WTC11 (cell line): ENCODE measurements around the gene WWP2. TPM values are rescaled to one million over a fixed set of nuclear protein-coding genes. Genes with fewer than 3 reads are reported as not detected.

Experiments
- ATAC-seq: fragments of 200-7000 bp; cut with Tn5 transposase; 2 replicates; pipeline ENCODE4 v1.10.0; 2021; ENCODE audit warnings: mild to moderate bottlenecking, moderate library complexity
- CTCF ChIA-PET: fragments of 300-600 bp; sonication (Branson Sonifier 250); formaldehyde crosslinking; loops from one replicate; lab custom pipeline; 2021; ENCODE audit warnings: antibody characterized with exemption; lab: Charles Lee
- POLR2A ChIA-PET: fragments of 350-600 bp; sonication (Branson Sonifier 250); formaldehyde crosslinking; loops from one replicate; lab custom pipeline; 2021; ENCODE audit warnings: antibody characterized with exemption; lab: Charles Lee
- DNase-seq: peaks from one replicate; pipeline ENCODE4 v3.0.0; 2021; ENCODE audit warnings: low spot score
- H3K27ac Mint-ChIP-seq: 2 replicates; pipeline ENCODE4 v1.8.0; 2021; ENCODE audit warnings: mixed read lengths
- H3K27me3 Mint-ChIP-seq: 2 replicates; pipeline ENCODE4 v1.8.0; 2021; ENCODE audit warnings: low read depth, mild to moderate bottlenecking, moderate library complexity, mixed read lengths
- H3K36me3 Mint-ChIP-seq: 2 replicates; pipeline ENCODE4 v1.8.0; 2021; ENCODE audit warnings: mixed read lengths
- H3K4me1 Mint-ChIP-seq: 2 replicates; pipeline ENCODE4 v1.8.0; 2022; ENCODE audit warnings: mixed read lengths
- H3K4me3 Mint-ChIP-seq: 2 replicates; pipeline ENCODE4 v1.8.0; 2021; ENCODE audit warnings: mild to moderate bottlenecking, moderate library complexity, mixed read lengths
- H3K9me3 Mint-ChIP-seq: 2 replicates; pipeline ENCODE4 v1.8.0; 2021; ENCODE audit warnings: mixed read lengths
- CREB1 ChIP-seq: sonication (generic); formaldehyde crosslinking; IDR thresholded peaks from 2 replicates; pipeline ENCODE4 v1.8.0; 2023; ENCODE audit warnings: mild to moderate bottlenecking, missing genetic modification reagents
- FOXJ3 ChIP-seq: sonication (generic); formaldehyde crosslinking; IDR thresholded peaks from 2 replicates; pipeline ENCODE4 v1.9.0; 2021; ENCODE audit warnings: missing genetic modification reagents, mild to moderate bottlenecking, borderline replicate concordance
- FOXK1 ChIP-seq: sonication (generic); formaldehyde crosslinking; IDR thresholded peaks from 2 replicates; pipeline ENCODE4 v1.8.0; 2022; ENCODE audit warnings: mild to moderate bottlenecking, moderate library complexity, missing genetic modification reagents
- GABPB1 ChIP-seq: sonication (generic); formaldehyde crosslinking; IDR thresholded peaks from 2 replicates; pipeline ENCODE4 v1.8.1; 2023; ENCODE audit warnings: mild to moderate bottlenecking, missing genetic modification reagents
- KAT7 ChIP-seq: sonication (generic); formaldehyde crosslinking; IDR thresholded peaks from 2 replicates; pipeline ENCODE4 v1.8.1; 2023; ENCODE audit warnings: missing genetic modification reagents, mild to moderate bottlenecking, borderline replicate concordance
- NFATC4 ChIP-seq: fragments of 250-450 bp; sonication (Bioruptor Pico); IDR thresholded peaks from 2 replicates; pipeline ENCODE4 v1.9.0; 2021; ENCODE audit warnings: mild to moderate bottlenecking
- NFYB ChIP-seq: sonication (generic); formaldehyde crosslinking; conservative IDR thresholded peaks from 2 replicates; pipeline ENCODE4 v1.8.0; 2022; ENCODE audit warnings: low read depth, missing genetic modification reagents
- NR2C2 ChIP-seq: sonication (generic); formaldehyde crosslinking; IDR thresholded peaks from 2 replicates; pipeline ENCODE4 v1.8.0; 2022; ENCODE audit warnings: mild to moderate bottlenecking, missing genetic modification reagents
- RORB ChIP-seq: fragments of 250-450 bp; sonication (Bioruptor Pico); IDR thresholded peaks from 2 replicates; pipeline ENCODE4 v1.9.0; 2021; ENCODE audit warnings: mild to moderate bottlenecking
- TCF7 ChIP-seq: sonication (generic); formaldehyde crosslinking; IDR thresholded peaks from 2 replicates; pipeline ENCODE4 v1.8.0; 2022; ENCODE audit warnings: mild to moderate bottlenecking, low read depth, missing genetic modification reagents, moderate library complexity
- total RNA-seq: library from RNA; stranded (reverse); gene quantifications from 3 replicates; pipeline ENCODE4 v1.2.3, GENCODE V29; 2021
- TF ChIP-seq, protein P1 (sequence below): sonication (generic); formaldehyde crosslinking; IDR thresholded peaks from 2 replicates; pipeline ENCODE4 v1.8.0; 2022; ENCODE audit warnings: mild to moderate bottlenecking, missing genetic modification reagents
- TF ChIP-seq, protein P2 (sequence below): sonication (generic); formaldehyde crosslinking; IDR thresholded peaks from 2 replicates; pipeline ENCODE4 v1.8.1; 2023; ENCODE audit warnings: mild to moderate bottlenecking, moderate library complexity, missing genetic modification reagents
- TF ChIP-seq, protein P3 (sequence below): sonication (generic); formaldehyde crosslinking; IDR thresholded peaks from 2 replicates; pipeline ENCODE4 v1.8.0; 2022; ENCODE audit warnings: missing genetic modification reagents
- TF ChIP-seq, protein P4 (sequence below): sonication (generic); formaldehyde crosslinking; IDR thresholded peaks from 2 replicates; pipeline ENCODE4 v1.8.1; 2023; ENCODE audit warnings: mild to moderate bottlenecking, missing genetic modification reagents, moderate library complexity

Gene WWP2
- total RNA-seq, 1 experiment from 2014 or later, result 39.1 TPM

DNA sequence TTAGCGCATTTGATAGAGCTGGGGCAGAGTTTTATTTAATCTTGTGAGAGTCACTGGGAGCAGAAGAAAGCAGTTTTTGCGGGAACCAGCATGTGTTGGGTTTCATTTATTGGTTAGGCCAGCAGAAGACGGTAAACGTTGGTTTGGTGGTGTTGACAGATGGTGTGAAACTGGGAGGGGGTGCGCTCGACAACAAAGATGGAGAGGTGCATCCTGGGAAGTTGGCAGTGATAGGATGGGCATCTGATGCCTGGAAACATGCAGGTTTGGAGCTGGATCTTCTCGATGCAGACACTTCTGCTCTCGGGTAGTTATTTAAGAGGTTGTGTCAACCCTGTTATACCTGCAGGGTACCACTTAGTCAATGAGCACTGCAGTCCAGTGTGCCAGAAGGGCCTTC lies 164.1 kb downstream of the WWP2 start (continued):
- TF ChIP-seq TCF7 (CRISPR knock-in tag) (no peak), FOXK1 (CRISPR knock-in tag) (no peak)

DNA sequence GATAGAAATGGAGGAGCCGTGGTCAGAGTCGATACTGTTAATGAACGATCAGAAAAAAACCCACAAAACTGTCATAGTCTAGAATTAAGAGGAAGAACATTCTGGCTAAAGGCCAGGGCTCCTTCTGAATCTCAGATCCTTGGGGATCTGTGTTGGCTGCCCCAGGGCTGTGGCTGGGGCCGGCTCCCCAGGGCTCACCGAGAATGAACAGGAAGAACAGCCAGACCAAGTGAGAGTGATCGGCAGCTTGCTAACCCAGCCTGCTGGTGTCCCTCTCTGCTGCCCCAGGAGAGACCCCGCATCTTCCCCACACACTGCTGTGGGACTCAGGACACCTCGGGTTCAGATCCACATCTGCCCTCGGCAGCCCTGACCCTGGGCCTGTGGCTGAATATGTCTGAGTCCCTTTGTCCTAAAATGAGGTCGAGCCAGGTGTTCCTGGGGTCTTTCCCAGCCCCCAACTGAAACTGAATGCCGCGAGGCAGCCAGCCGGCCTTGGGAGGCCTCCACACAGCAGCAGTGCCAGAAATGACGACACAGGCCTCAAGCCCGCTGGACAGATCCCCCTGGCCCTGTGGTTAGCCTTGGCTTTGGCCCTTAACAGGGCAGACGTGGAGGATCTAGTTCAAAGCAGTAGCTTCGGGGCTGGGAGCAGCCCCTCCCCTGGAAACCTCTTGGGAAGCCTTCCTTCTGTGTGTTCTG lies 165.1 kb downstream of the WWP2 start:
- peak; percentile 33 for ATAC-seq
- no peak for TF ChIP-seq NFYB
- no peak for TF ChIP-seq CREB1 (CRISPR knock-in tag)
- no peaks in the 10 kb centered on the region for H3K27me3 Mint-ChIP-seq
- CTCF ChIA-PET, result interaction anchor here (0.5 to 1.0 kb wide), 3 partner anchors 68 to 939 kb away, joined by 3 to 4 read pairs (median 3); no protein-coding TSS in a partner anchor
- H3K36me3 Mint-ChIP-seq, result peaks cover 5% of the 10 kb centered on the region
- peaks cover 31% of the 10 kb centered on the region for H3K4me1 Mint-ChIP-seq
- no peaks in the 10 kb centered on the region for H3K9me3 Mint-ChIP-seq
- POLR2A ChIA-PET, result no interaction called here
- peak overlapping the region; percentile 77 for H3K27ac Mint-ChIP-seq
- H3K4me3 Mint-ChIP-seq, result no peak overlapping the region
- DNase-seq, result no peak

DNA sequence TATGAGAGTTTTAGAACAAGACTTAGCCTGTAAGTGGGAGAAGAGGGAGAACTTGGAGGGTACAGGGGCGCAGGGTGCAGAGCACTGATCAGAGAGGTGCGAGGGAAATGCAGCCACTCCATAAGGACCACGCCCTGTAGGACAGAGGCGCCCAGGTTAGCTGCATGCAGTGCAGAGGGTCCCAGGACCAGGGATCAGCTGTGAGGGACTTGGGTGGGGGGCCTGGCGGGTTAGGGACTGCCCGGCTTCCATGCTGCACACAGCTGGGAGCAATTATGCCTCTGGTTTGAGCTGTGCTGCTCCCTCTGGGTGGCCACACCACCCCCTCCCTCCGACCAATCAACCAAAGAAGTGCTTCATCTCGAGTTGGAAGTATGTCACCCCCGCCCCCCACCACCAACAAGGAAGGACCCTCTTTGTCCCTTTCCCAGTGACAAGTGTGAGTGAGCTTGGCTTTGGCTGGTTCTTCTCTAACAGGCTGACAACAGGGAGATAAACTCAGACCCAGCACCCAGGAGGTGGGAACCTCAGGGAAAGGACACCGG lies 166.8 kb downstream of the WWP2 start:
- H3K36me3 Mint-ChIP-seq, result peaks cover 8% of the 10 kb centered on the region; the same call in 1 of the 2 replicates
- H3K27me3 Mint-ChIP-seq, result no peaks in the 10 kb centered on the region
- CTCF ChIA-PET, result interaction anchor here (0.6 to 2.7 kb wide), 5 partner anchors 9 to 133 kb away, joined by 3 to 68 read pairs (median 9); no protein-coding TSS in a partner anchor
- no peak overlapping the region for H3K4me3 Mint-ChIP-seq
- TF ChIP-seq, protein P1, sequence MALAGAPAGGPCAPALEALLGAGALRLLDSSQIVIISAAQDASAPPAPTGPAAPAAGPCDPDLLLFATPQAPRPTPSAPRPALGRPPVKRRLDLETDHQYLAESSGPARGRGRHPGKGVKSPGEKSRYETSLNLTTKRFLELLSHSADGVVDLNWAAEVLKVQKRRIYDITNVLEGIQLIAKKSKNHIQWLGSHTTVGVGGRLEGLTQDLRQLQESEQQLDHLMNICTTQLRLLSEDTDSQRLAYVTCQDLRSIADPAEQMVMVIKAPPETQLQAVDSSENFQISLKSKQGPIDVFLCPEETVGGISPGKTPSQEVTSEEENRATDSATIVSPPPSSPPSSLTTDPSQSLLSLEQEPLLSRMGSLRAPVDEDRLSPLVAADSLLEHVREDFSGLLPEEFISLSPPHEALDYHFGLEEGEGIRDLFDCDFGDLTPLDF (CRISPR knock-in tag), result no peak
- H3K4me1 Mint-ChIP-seq, result peaks cover 28% of the 10 kb centered on the region
- DNase-seq, result no peak
- POLR2A ChIA-PET, result no interaction called here
- ATAC-seq, result no peak
- no peaks in the 10 kb centered on the region for H3K9me3 Mint-ChIP-seq
- H3K27ac Mint-ChIP-seq, result no peak overlapping the region

DNA sequence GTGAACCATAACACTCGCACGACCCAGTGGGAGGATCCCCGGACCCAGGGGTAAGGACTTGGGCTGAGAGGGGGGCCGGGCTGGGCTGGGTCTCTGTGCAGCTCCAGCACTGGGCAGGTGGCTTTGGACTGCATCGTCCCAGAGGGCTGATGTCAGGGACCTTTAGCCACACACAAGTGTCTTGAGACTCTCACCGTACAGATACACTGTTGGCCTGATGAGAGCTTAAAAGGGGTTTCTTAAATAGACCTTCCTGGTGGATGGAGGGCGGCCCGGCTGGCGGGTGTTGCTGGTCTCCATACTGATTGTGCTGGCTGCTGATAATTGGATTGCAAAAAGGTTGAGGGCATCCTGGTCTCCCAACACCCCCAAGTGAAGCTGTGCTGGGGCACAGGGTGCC lies 167.3 kb downstream of the WWP2 start:
- no peak overlapping the region for H3K4me3 Mint-ChIP-seq
- no peak for ATAC-seq

More for the DNA sequence above, 167.3 kb downstream of the WWP2 start:
- no peak for TF ChIP-seq FOXJ3 (CRISPR knock-in tag)
- TF ChIP-seq, protein P2, sequence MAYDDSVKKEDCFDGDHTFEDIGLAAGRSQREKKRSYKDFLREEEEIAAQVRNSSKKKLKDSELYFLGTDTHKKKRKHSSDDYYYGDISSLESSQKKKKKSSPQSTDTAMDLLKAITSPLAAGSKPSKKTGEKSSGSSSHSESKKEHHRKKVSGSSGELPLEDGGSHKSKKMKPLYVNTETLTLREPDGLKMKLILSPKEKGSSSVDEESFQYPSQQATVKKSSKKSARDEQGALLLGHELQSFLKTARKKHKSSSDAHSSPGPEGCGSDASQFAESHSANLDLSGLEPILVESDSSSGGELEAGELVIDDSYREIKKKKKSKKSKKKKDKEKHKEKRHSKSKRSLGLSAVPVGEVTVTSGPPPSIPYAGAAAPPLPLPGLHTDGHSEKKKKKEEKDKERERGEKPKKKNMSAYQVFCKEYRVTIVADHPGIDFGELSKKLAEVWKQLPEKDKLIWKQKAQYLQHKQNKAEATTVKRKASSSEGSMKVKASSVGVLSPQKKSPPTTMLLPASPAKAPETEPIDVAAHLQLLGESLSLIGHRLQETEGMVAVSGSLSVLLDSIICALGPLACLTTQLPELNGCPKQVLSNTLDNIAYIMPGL (CRISPR knock-in tag), result no peak
- TF ChIP-seq, protein P3, sequence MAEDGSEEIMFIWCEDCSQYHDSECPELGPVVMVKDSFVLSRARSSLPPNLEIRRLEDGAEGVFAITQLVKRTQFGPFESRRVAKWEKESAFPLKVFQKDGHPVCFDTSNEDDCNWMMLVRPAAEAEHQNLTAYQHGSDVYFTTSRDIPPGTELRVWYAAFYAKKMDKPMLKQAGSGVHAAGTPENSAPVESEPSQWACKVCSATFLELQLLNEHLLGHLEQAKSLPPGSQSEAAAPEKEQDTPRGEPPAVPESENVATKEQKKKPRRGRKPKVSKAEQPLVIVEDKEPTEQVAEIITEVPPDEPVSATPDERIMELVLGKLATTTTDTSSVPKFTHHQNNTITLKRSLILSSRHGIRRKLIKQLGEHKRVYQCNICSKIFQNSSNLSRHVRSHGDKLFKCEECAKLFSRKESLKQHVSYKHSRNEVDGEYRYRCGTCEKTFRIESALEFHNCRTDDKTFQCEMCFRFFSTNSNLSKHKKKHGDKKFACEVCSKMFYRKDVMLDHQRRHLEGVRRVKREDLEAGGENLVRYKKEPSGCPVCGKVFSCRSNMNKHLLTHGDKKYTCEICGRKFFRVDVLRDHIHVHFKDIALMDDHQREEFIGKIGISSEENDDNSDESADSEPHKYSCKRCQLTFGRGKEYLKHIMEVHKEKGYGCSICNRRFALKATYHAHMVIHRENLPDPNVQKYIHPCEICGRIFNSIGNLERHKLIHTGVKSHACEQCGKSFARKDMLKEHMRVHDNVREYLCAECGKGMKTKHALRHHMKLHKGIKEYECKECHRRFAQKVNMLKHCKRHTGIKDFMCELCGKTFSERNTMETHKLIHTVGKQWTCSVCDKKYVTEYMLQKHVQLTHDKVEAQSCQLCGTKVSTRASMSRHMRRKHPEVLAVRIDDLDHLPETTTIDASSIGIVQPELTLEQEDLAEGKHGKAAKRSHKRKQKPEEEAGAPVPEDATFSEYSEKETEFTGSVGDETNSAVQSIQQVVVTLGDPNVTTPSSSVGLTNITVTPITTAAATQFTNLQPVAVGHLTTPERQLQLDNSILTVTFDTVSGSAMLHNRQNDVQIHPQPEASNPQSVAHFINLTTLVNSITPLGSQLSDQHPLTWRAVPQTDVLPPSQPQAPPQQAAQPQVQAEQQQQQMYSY (CRISPR knock-in tag), result no peak
- no peak for TF ChIP-seq GABPB1 (CRISPR knock-in tag)
- TF ChIP-seq NR2C2 (CRISPR knock-in tag), result no peak
- no peak for TF ChIP-seq KAT7 (CRISPR knock-in tag)
- TF ChIP-seq, protein P4, sequence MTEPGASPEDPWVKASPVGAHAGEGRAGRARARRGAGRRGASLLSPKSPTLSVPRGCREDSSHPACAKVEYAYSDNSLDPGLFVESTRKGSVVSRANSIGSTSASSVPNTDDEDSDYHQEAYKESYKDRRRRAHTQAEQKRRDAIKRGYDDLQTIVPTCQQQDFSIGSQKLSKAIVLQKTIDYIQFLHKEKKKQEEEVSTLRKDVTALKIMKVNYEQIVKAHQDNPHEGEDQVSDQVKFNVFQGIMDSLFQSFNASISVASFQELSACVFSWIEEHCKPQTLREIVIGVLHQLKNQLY, result no peak
- no peak for TF ChIP-seq RORB (CRISPR knock-in tag)
- TF ChIP-seq NFATC4, result no peak
- no peaks in the 10 kb centered on the region for H3K9me3 Mint-ChIP-seq
- H3K27ac Mint-ChIP-seq, result no peak overlapping the region; the same call in 1 of the 2 replicates
- peaks cover 26% of the 10 kb centered on the region for H3K4me1 Mint-ChIP-seq
- no peaks in the 10 kb centered on the region for H3K27me3 Mint-ChIP-seq
- POLR2A ChIA-PET, result no interaction called here
- CTCF ChIA-PET, result interaction anchor here (0.6 to 2.7 kb wide), 15 partner anchors 9 to 533 kb away, joined by 3 to 68 read pairs (median 8); partner anchors contain the start of gene NOB1
- peaks cover 8% of the 10 kb centered on the region; the same call in 1 of the 2 replicates for H3K36me3 Mint-ChIP-seq
- DNase-seq, result no peak
